IMR-90 (cell line): Measurements from ENCODE around the gene OR14K1. TPM values are rescaled to one million over a fixed set of nuclear protein-coding genes. Genes with fewer than 3 reads are reported as not detected.

ENCODE experiments used
- ATAC-seq: fragments of 200-7000 bp; cut with Tn5 transposase; 2 replicates; pipeline ENCODE4 v1.9.1; 2020; ENCODE audit warnings: low read depth, mild to moderate bottlenecking, moderate library complexity
- BruUV-seq: library from RNA; stranded (reverse); fragments of 400-500 nt; replicated peaks from 2 replicates; lab custom pipeline; 2021; lab: Mats Ljungman, UMichigan
- CTCF ChIA-PET: fragments of 300-600 bp; formaldehyde crosslinking; extraction: SDS; loops from one replicate; lab custom pipeline; 2021; ENCODE audit warnings: antibody characterized with exemption; lab: Yijun Ruan, JAX
- POLR2A ChIA-PET: fragments of 300-600 bp; sonication (Branson Sonifier 250); formaldehyde crosslinking; loops from one replicate; lab custom pipeline; 2022; ENCODE audit warnings: antibody characterized with exemption; ENCODE audit not compliant: unreplicated experiment; lab: Charles Lee
- DNase-seq: peaks from one replicate; pipeline ENCODE4 v3.0.0; 2013
- H2AFZ ChIP-seq: replicated peaks from 2 replicates; pipeline ENCODE3; 2013; ENCODE audit warnings: low read length, mild to moderate bottlenecking; ENCODE audit not compliant: poor library complexity
- H2AK5ac ChIP-seq: 2 replicates; pipeline ENCODE4 v1.6.1; 2013; ENCODE audit warnings: low read depth, low read length, inconsistent platforms
- H2AK9ac ChIP-seq: replicated peaks from 2 replicates; pipeline ENCODE3; 2013; ENCODE audit warnings: mild to moderate bottlenecking, low read depth, low read length, moderate library complexity; ENCODE audit not compliant: poor library complexity
- H2BK120ac ChIP-seq: 2 replicates; pipeline ENCODE4 v1.6.1; 2013; ENCODE audit warnings: low read depth, low read length, inconsistent platforms
- H2BK15ac ChIP-seq: 3 replicates; pipeline ENCODE4 v1.6.1; 2013; ENCODE audit warnings: low read depth, low read length, inconsistent platforms
- H2BK20ac ChIP-seq: 2 replicates; pipeline ENCODE4 v1.6.1; 2013; ENCODE audit warnings: low read depth, mild to moderate bottlenecking, inconsistent platforms, low read length, moderate library complexity
- H2BK5ac ChIP-seq: 2 replicates; pipeline ENCODE4 v1.6.1; 2013; ENCODE audit warnings: mild to moderate bottlenecking, low read depth, low read length, inconsistent platforms; ENCODE audit not compliant: poor library complexity, severe bottlenecking
- H3K14ac ChIP-seq: replicated peaks from 2 replicates; pipeline ENCODE4 v1.6.1; 2013; ENCODE audit warnings: low read depth, low read length, inconsistent platforms
- H3K18ac ChIP-seq: 2 replicates; pipeline ENCODE4 v1.6.1; 2013; ENCODE audit warnings: low read depth, low read length, control low read depth
- H3K23ac ChIP-seq: 2 replicates; pipeline ENCODE4 v1.6.1; 2013; ENCODE audit warnings: low read depth, low read length, inconsistent platforms
- H3K27ac ChIP-seq: 2 replicates; pipeline ENCODE4 v1.5.1; 2013; ENCODE audit warnings: mild to moderate bottlenecking, control low read depth, low read length; ENCODE audit not compliant: insufficient read depth
- H3K27me3 ChIP-seq: 2 replicates; pipeline ENCODE4 v1.6.1; 2013; ENCODE audit warnings: low read length; ENCODE audit not compliant: control insufficient read depth, insufficient read depth
- H3K36me3 ChIP-seq: 2 replicates; pipeline ENCODE4 v1.6.1; 2013; ENCODE audit warnings: low read length, mixed read lengths; ENCODE audit not compliant: control insufficient read depth, insufficient read depth
- H3K4ac ChIP-seq: 2 replicates; pipeline ENCODE4 v1.6.1; 2013; ENCODE audit warnings: low read depth, low read length, inconsistent platforms
- H3K4me1 ChIP-seq: 2 replicates; pipeline ENCODE4 v1.6.1; 2013; ENCODE audit warnings: low read length, mixed read lengths; ENCODE audit not compliant: control insufficient read depth, insufficient read depth
- H3K4me2 ChIP-seq: 2 replicates; pipeline ENCODE4 v1.6.1; 2013; ENCODE audit warnings: low read depth, mild to moderate bottlenecking, control low read depth, low read length, moderate library complexity
- H3K4me3 ChIP-seq: 2 replicates; pipeline ENCODE4 v1.5.1; 2013; ENCODE audit warnings: low read depth, mild to moderate bottlenecking, control low read depth, low read length, moderate library complexity; ENCODE audit not compliant: insufficient read depth
- H3K56ac ChIP-seq: 2 replicates; pipeline ENCODE4 v1.6.1; 2013; ENCODE audit warnings: low read length, inconsistent platforms; ENCODE audit not compliant: insufficient read depth; ENCODE audit errors: extremely low read depth
- H3K79me1 ChIP-seq, 2 experiments: 2 replicates each; pipeline ENCODE4 v1.6.1; 2013; ENCODE audit warnings: low read length in 2 of 2, inconsistent platforms in 1 of 2, low read depth in 1 of 2
- H3K9ac ChIP-seq: 2 replicates; pipeline ENCODE4 v1.6.1; 2013; ENCODE audit warnings: low read depth, low read length, control low read depth
- H3K9me1 ChIP-seq: 2 replicates; pipeline ENCODE4 v1.6.1; 2013; ENCODE audit warnings: low read length, inconsistent platforms; ENCODE audit not compliant: insufficient read depth
- H3K9me3 ChIP-seq: 2 replicates; pipeline ENCODE4 v1.6.1; 2013; ENCODE audit warnings: low read length; ENCODE audit not compliant: control insufficient read depth, insufficient read depth
- H4K20me1 ChIP-seq: 2 replicates; pipeline ENCODE4 v1.6.1; 2013; ENCODE audit warnings: low read length, inconsistent platforms; ENCODE audit not compliant: insufficient read depth
- H4K5ac ChIP-seq: 2 replicates; pipeline ENCODE4 v1.6.1; 2013; ENCODE audit warnings: mild to moderate bottlenecking, low read depth, low read length, control low read depth
- H4K8ac ChIP-seq, 2 experiments: 2 replicates each; pipeline ENCODE4 v1.6.1; 2013; ENCODE audit warnings: low read depth in 2 of 2, low read length in 2 of 2, control low read depth in 1 of 2, inconsistent platforms in 1 of 2
- H4K91ac ChIP-seq: 2 replicates; pipeline ENCODE4 v1.6.1; 2013; ENCODE audit warnings: low read depth, low read length, inconsistent platforms; ENCODE audit not compliant: insufficient read depth
- BHLHE40 ChIP-seq: fragments of 150-350 bp; IDR thresholded peaks from 2 replicates; pipeline ENCODE4 v1.6.1; 2016; ENCODE audit warnings: mild to moderate bottlenecking, low read depth, low read length
- NFE2L2 ChIP-seq: fragments of 150-350 bp; IDR thresholded peaks from 2 replicates; pipeline ENCODE4 v1.6.1; 2016; ENCODE audit warnings: low read depth, mild to moderate bottlenecking, low read length
- RAD21 ChIP-seq: IDR thresholded peaks from 2 replicates; pipeline ENCODE4 v1.6.1; 2012; ENCODE audit warnings: low read length, improper control_type of control experiment
- SMC3 ChIP-seq: fragments of 150-350 bp; IDR thresholded peaks from 2 replicates; pipeline ENCODE4 v1.6.1; 2016; ENCODE audit warnings: low read depth, mild to moderate bottlenecking, antibody characterized with exemption, low read length, moderate library complexity
- WGBS, 2 experiments: methylation state at CpG; one replicate each; pipeline versions ENCODE4 v1.1.5 to v1.1.7; 2013; ENCODE audit warnings: missing lambda C conversion rate in 2 of 2; ENCODE audit not compliant: insufficient read length in 1 of 2; ENCODE audit errors: extremely low coverage in 2 of 2; 5-methylcytosine and 5-hydroxymethylcytosine counted together
- dilution Hi-C: fragments of 300-500 bp; cut with HindIII; formaldehyde crosslinking; loops from one replicate; pipeline ENCODE4 v1.14.3; 2018; ENCODE audit warnings: low sequenced_read_pairs; ENCODE audit not compliant: unreplicated experiment
- in situ Hi-C: fragments of 300-500 bp; cut with MboI; formaldehyde crosslinking; loops from 3 replicates; pipeline ENCODE4 v1.14.3; 2019; ENCODE audit warnings: low sequenced_read_pairs, inconsistent platforms, mixed read lengths
- intact Hi-C: fragments of 100-400 bp; cut with micrococcal nuclease; formaldehyde crosslinking; loops from 2 replicates; pipeline ENCODE4 v1.10.0; 2022
- polyA plus RNA-seq, 3 experiments: library from polyadenylated mRNA; depleted of rRNA; stranded (reverse); fragments of >200 nt; gene quantifications; 2 replicates each; pipeline ENCODE4 v1.2.3, GENCODE V29; 2012; ENCODE audit warnings: low replicate concordance in 1 of 3
- total RNA-seq: library from RNA; depleted of rRNA; stranded (reverse); fragments of >200 nt; gene quantifications from 2 replicates; pipeline ENCODE4 v1.2.3, GENCODE V29; 2012

The OR14K1 gene
- total and polyA plus RNA-seq, 2 of the 4 experiments (the other 2 are of a cell fraction) = not detected

DNA sequence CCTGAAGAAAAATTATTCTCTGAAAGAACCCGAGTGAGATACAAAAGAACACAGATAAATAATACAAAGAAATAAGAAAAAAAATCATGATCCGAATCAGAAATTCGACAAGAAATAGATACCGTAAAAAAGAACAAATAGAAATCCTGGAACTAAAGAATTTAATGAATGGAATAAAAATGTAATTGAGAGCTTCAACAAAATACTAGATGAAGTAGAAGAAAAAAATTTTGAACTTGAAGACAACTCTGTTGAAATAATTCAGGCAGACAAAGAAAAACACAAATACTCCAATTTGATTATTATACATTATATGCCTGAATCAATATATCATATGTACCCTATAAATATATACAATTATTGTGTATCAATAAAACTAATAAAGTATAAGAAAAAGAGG is 17.2 kb upstream of the OR14K1 start:
- H2AFZ ChIP-seq = no peak overlapping the region
- CTCF ChIA-PET = no interaction called here
- DNase-seq (no peak), ATAC-seq (no peak)
- H3K4me3 ChIP-seq = no peak overlapping the region
- no peak overlapping the region for H2AK9ac ChIP-seq
- no peak overlapping the region for H3K27ac ChIP-seq
- H2BK120ac ChIP-seq = no peak overlapping the region
- no peak overlapping the region for H3K56ac ChIP-seq
- no peak overlapping the region for H2AK5ac ChIP-seq
- H3K27me3 ChIP-seq = no peaks in the 10 kb centered on the region
- no peak overlapping the region for H3K9ac ChIP-seq
- H3K79me1 ChIP-seq = no peaks in the 10 kb centered on the region
- no peaks in the 10 kb centered on the region for H3K9me1 ChIP-seq
- H4K5ac ChIP-seq = no peak overlapping the region
- H3K18ac ChIP-seq = no peak overlapping the region
- intact Hi-C loops (no loop called here), in situ Hi-C loops (no loop called here), dilution Hi-C loops (no loop called here)
- H3K4me1 ChIP-seq = no peaks in the 10 kb centered on the region
- no peak overlapping the region for H2BK20ac ChIP-seq
- peaks cover 6% of the 10 kb centered on the region for H3K9me3 ChIP-seq
- no peaks in the 10 kb centered on the region for H4K20me1 ChIP-seq
- H4K91ac ChIP-seq = no peak overlapping the region
- H3K36me3 ChIP-seq = no peaks in the 10 kb centered on the region
- H3K4me2 ChIP-seq = no peak overlapping the region
- H3K23ac ChIP-seq = no peak overlapping the region
- H4K8ac ChIP-seq = no peak overlapping the region
- POLR2A ChIA-PET = no interaction called here
- H2BK5ac ChIP-seq = no peak overlapping the region
- no peak overlapping the region for H3K14ac ChIP-seq
- WGBS, 2 experiments = no CpG with 5 or more reads among the region's 4 CpGs
- no peak for TF ChIP-seq RAD21
- no peak for TF ChIP-seq BHLHE40
- no peak for TF ChIP-seq SMC3
- TF ChIP-seq NFE2L2 = no peak
- no TSS peak for BruUV-seq
- no peak overlapping the region for H3K4ac ChIP-seq
- H2BK15ac ChIP-seq = no peak overlapping the region
